GM18858 (cell line): ENCODE data around the gene DENND6A.
"Not testable (repeated sequence)": the region's sequence is repeated elsewhere in the genome, so short reads cannot be mapped to it uniquely, and the experiment has no call there.

Source experiments
- ATAC-seq: cut with Tn5 transposase; IDR thresholded peaks from one replicate; pipeline ENCODE4 v1.9.1; 2021; ENCODE audit not compliant: unreplicated experiment

The DENND6A gene

DNA sequence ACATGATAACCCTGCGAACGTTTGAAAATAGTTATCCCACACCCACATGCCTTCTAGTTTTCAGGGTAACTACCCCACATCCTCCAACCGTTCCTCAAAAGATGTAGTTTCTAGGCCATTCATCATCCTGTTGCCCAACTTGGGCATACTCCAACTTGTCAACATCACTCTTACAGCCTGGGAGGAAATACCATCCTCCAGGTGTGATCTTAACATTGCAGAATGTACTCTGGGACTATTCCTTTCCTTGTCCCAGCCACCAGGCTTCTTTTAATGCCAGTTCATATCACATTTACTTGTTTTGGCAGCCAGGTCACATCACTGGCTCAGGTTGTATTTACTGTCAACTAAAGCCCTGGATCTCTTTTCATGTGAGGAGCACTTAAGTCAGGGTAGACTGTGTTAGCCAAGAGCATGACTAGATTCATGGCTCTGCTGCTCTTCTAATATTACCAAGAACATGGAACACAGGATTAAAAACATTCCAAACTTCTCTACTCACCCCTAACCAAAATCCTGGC lies 4.0 kb upstream of the DENND6A start:
- no peak for ATAC-seq

GRCh38 chr3:57694146-57694545 lies 1.3 kb upstream of the DENND6A start:
- no peak for ATAC-seq

- ATAC-seq: not testable (repeated sequence)
Measured at GRCh38 chr3:57692133-57692395, 813 bp downstream of the DENND6A start.

DNA sequence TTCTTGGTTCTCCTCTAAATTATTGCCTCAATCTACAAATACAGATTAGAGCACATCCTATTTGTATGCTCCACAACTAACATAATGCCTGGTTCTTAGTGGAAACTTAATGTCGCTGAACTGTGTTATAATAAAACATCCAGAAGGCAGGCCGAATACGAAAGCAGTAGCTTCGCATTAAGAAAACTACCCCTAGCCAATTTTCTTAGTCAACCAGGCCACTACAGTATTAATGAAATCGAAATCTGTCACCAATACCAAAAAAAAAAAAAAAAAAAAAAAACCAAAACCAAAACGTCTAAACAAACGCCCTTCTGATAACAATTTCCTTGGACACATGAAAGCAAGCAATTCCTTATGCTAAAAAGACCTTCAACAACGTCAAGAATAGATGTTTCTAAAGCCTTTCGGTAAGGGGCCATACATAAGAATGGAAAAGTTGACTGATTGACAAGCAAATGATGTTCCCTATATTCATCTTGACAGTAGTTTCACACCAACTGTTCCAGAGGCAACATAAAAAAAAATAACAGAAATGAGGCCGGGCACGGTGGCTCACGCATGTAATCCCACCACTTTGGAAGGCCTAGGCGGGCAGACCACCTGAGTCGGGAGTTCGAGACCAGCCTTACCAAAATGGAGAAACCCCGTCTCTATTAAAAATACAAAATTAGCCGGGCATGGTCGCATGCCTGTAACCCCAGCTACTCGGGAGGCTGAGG lies 1.3 kb downstream of the DENND6A start:
- no peak for ATAC-seq

- no peak for ATAC-seq
Measured at GRCh38 chr3:57689367-57690053, 3.4 kb downstream of the DENND6A start.

- ATAC-seq: no peak
Measured at GRCh38 chr3:57688291-57688690, 4.6 kb downstream of the DENND6A start.

- no peak for ATAC-seq
Measured at GRCh38 chr3:57683286-57683685, 9.6 kb downstream of the DENND6A start.

DNA sequence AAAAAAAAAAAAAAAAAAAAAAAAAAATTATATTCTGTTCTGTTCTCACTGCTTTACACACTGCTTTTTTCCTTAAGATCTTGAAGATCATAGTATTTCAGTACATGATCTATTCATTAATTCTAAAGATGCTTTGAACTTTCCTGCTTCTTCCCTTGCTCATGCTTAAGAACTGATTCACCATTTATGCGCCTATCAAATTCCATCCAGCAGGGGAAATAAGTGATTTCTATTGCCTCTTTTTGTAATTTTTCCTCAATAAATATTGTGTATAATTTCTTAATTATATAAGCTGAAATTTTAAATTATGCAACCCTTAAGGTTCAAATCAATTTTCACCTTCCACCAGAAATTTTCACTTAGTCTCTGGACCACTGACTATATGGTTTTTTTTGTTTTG lies 10.6 kb downstream of the DENND6A start:
- ATAC-seq: no peak

GRCh38 chr3:57681691-57682090 lies 11.2 kb downstream of the DENND6A start:
- no peak for ATAC-seq

- no peak for ATAC-seq
Measured at GRCh38 chr3:57680046-57680445, 12.8 kb downstream of the DENND6A start.

DNA sequence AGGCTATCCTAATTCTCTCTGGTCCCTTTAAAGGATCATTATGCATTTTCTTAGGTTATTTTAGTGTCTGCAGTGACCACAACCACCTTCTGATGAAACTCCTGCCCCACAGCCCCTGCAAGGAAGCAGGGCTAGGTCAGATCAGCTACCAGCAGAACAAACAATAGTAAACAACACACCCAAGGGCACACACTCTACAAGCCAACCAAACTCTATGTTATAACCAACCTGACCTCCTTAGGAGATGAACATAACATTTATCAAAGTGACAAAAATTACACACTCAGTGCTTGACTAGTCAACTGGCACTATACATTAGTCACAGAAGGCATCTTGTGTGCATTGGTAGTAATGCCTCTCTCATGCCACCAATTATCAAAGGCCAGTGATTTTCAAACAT lies 17.3 kb downstream of the DENND6A start:
- ATAC-seq: no peak

GRCh38 chr3:57673156-57673555 lies 19.7 kb downstream of the DENND6A start:
- ATAC-seq: no peak

DNA sequence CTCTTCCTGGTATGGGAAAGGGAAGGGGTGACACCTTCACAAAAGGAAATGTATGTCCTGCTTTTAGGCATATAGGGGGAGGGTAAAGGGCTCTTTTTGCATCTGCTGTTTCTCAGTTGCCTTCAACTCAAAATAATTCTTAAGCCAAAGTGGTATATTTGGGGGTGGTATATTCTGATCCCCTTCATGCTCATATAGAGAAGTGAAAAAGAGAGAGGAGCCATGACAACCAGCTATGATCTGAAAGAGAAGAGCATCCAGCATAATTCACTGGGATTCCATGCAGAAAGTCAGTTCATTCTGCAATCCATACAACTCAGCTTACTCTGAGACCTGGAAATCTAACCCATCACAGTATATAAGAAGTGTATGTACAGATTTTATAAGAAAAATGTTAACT lies 22.3 kb downstream of the DENND6A start:
- no peak for ATAC-seq

GRCh38 chr3:57661404-57661803 lies 31.5 kb downstream of the DENND6A start:
- ATAC-seq: no peak

GRCh38 chr3:57659806-57660439 lies 33.0 kb downstream of the DENND6A start:
- ATAC-seq: no peak

GRCh38 chr3:57659004-57659673 lies 33.7 kb downstream of the DENND6A start:
- no peak for ATAC-seq

- ATAC-seq: no peak
Measured at GRCh38 chr3:57658536-57658935, 34.3 kb downstream of the DENND6A start.

DNA sequence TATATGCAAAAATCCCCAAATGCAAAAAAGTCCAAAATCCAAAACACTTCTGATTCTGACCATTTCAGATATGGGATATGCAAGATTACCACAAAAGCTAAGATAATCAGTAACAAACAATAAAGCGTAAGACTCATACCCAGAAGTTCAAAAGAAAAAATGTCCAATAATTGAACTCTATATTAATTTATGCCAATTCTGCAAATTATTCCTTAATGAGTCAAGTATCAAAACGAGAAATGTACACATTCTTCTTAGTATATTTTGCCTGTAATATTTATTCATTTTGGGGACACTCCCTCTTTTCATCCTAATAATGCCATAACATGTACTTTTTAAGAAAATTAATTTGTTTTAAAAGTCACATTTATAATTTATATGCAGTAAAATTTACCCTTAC lies 37.1 kb downstream of the DENND6A start:
- no peak for ATAC-seq

DNA sequence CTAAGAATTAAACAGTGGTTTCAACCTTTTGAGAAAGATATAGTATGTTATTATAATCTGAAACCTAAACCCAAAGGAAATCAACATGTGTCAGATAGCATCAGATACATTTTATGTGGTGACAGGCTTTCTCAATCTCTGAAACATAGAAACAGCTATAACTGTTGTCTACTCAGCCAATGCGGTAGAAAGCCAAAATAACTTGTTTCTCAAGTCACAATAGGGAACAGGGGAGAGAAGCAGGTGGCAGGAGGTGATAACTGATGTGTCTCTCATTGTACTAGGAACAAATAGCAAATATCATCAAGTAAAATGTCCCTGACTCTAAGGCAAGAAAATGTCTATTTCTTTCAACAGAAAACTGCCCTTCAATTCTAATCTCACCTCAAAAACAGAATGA lies 38.6 kb downstream of the DENND6A start:
- ATAC-seq: no peak

- ATAC-seq: no peak
Measured at GRCh38 chr3:57652203-57652602, 40.7 kb downstream of the DENND6A start.

DNA sequence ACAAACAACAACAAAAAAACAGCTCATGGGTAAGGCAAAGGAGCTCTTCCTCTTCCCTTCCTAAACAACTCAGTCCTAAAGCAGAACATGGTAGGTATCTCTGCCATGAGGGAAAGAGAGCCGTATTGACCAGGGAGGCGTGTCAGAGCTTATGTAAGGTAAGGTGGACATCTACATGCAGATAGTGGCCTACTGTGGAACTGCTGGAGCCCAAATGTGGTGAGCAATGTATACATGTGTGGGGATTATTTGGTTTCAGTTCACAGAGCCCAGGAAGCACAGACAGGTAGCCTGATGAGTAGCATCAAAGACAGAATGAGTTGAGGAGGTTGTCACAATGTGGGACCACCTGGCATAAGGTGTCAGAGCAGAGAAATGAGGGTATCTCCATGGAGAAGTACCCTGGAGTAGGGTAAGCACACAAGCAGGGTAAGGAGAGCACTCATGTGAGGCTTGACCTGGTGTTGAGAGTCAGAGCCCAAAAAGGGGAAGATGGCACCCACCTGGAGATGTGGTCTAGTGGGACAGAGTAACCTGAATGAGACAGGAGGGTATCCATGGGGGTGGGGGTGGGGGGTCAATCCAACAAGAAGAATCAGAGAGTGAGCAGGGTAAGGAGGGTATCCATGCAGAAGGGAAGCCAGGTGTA lies 45.5 kb downstream of the DENND6A start:
- no peak for ATAC-seq
